Ovary (tissue), 3 donors: ENCODE results near the gene KIF3C.

Experiments
- CTCF ChIP-seq, 3 donors: fragments of 450-650 bp in 2 of 3; fragments of 200-600 bp in 1 of 3; IDR thresholded peaks; one replicate each; pipeline versions ENCODE4 v1.5.1 to v1.8.0; 2016 to 2022; ENCODE audit warnings: antibody characterized with exemption in 3 of 3, mild to moderate bottlenecking in 1 of 3
- POLR2A ChIP-seq: fragments of 450-650 bp; IDR thresholded peaks from one replicate; pipeline ENCODE4 v1.6.1; 2017; ENCODE audit warnings: antibody characterized with exemption, mild to moderate bottlenecking, moderate library complexity
- donor health status: DM: no; HTN: no; CAD: no.

GRCh38 chr2:25894135-25894830, 88.0 kb downstream of the KIF3C start:
- TF ChIP-seq CTCF (IDR thresholded peaks at IDR 0.05) (no peak), POLR2A (no peak)
